GM19452 (cell line): ENCODE results near the gene KRTAP4-9.
"Not testable (repeated sequence)": the region's sequence is repeated elsewhere in the genome, so short reads cannot be mapped to it uniquely, and the experiment has no call there.

Source experiments
- ATAC-seq: cut with Tn5 transposase; IDR thresholded peaks from one replicate; pipeline ENCODE4 v1.9.1; 2021; ENCODE audit not compliant: unreplicated experiment

Gene KRTAP4-9

GRCh38 chr17:41105347-41105746 lies at the start of gene KRTAP4-9:
TSS of gene KRTAP4-9 (plus strand) at chr17:41105389. CDS start at chr17:41105389, 0 bp downstream.
- not testable (repeated sequence) for ATAC-seq

- no peak for ATAC-seq
Observed at GRCh38 chr17:41057547-41057946, 47.6 kb upstream of the KRTAP4-9 start.

- no peak for ATAC-seq
Observed at GRCh38 chr17:41058741-41059140, 46.4 kb upstream of the KRTAP4-9 start.

- not testable (repeated sequence) for ATAC-seq
Observed at GRCh38 chr17:41059276-41060051, 45.7 kb upstream of the KRTAP4-9 start.

- no peak for ATAC-seq
Observed at GRCh38 chr17:41060052-41060604, 45.1 kb upstream of the KRTAP4-9 start, which contains the start of gene KRTAP2-3. TSS of gene KRTAP2-3 (minus strand) at chr17:41060114. CDS start at chr17:41060050, 64 bp downstream.

GRCh38 chr17:41061964-41062363 lies 43.2 kb upstream of the KRTAP4-9 start:
- ATAC-seq: no peak

GRCh38 chr17:41063449-41063848 lies 41.7 kb upstream of the KRTAP4-9 start:
- ATAC-seq: no peak

- ATAC-seq: no peak
Observed at GRCh38 chr17:41064301-41064700, 40.9 kb upstream of the KRTAP4-9 start.

GRCh38 chr17:41065016-41065689 lies 40.0 kb upstream of the KRTAP4-9 start:
- ATAC-seq: not testable (repeated sequence)

- ATAC-seq: no peak
Observed at GRCh38 chr17:41065829-41066624, 39.2 kb upstream of the KRTAP4-9 start, which contains the start of gene KRTAP2-4. TSS of gene KRTAP2-4 (minus strand) at chr17:41065879. CDS start at chr17:41065845, 34 bp downstream.

GRCh38 chr17:41067281-41067680 lies 37.9 kb upstream of the KRTAP4-9 start:
- no peak for ATAC-seq

GRCh38 chr17:41069031-41069430 lies 36.2 kb upstream of the KRTAP4-9 start:
- ATAC-seq: no peak

GRCh38 chr17:41071606-41072360 lies 33.4 kb upstream of the KRTAP4-9 start:
- ATAC-seq: no peak

- ATAC-seq: no peak
Observed at GRCh38 chr17:41073676-41074075, 31.5 kb upstream of the KRTAP4-9 start.

GRCh38 chr17:41076788-41077187 lies 28.4 kb upstream of the KRTAP4-9 start:
- ATAC-seq: no peak

GRCh38 chr17:41082626-41083025 lies 22.6 kb upstream of the KRTAP4-9 start:
- ATAC-seq: no peak

- ATAC-seq: not testable (repeated sequence)
Observed at GRCh38 chr17:41083427-41083826, 21.8 kb upstream of the KRTAP4-9 start.

- ATAC-seq: not testable (repeated sequence)
Observed at GRCh38 chr17:41084100-41084856, 20.9 kb upstream of the KRTAP4-9 start, which contains the start of gene KRTAP4-7. TSS of gene KRTAP4-7 (plus strand) at chr17:41084150. CDS start at chr17:41084207, 57 bp downstream.

- not testable (repeated sequence) for ATAC-seq
Observed at GRCh38 chr17:41088760-41089352, 16.3 kb upstream of the KRTAP4-9 start.
